Inflammatory macrophage treated with lipopolysaccharide for 1 hour (primary cell): ENCODE results near the gene LRP6.

Source experiments
- DNase-seq, 2 donors: peaks; one replicate each; pipeline ENCODE4 v3.0.0-alpha.2; 2020 to 2022

LRP6 gene

GRCh38 chr12:12210983-12211382, 55.9 kb downstream of the LRP6 start:
- no peak for DNase-seq

GRCh38 chr12:12210416-12210815, 56.4 kb downstream of the LRP6 start:
- DNase-seq, result no peak

- no peak for DNase-seq
Observed at GRCh38 chr12:12209675-12210074, 57.2 kb downstream of the LRP6 start.

GRCh38 chr12:12209043-12209442, 57.8 kb downstream of the LRP6 start:
- DNase-seq, result no peak

GRCh38 chr12:12207746-12208145, 59.1 kb downstream of the LRP6 start:
- DNase-seq, result no peak

GRCh38 chr12:12206776-12207388, 60.0 kb downstream of the LRP6 start:
- no peak for DNase-seq

- no peak for DNase-seq
Observed at GRCh38 chr12:12202747-12203146, 64.1 kb downstream of the LRP6 start.

GRCh38 chr12:12202105-12202504, 64.7 kb downstream of the LRP6 start:
- DNase-seq, result no peak

GRCh38 chr12:12201274-12201758, 65.5 kb downstream of the LRP6 start:
- DNase-seq, result no peak

- DNase-seq, result no peak
Observed at GRCh38 chr12:12200363-12200762, 66.5 kb downstream of the LRP6 start.

GRCh38 chr12:12198124-12198523, 68.7 kb downstream of the LRP6 start:
- no peak for DNase-seq

- DNase-seq, result no peak
Observed at GRCh38 chr12:12197128-12197527, 69.7 kb downstream of the LRP6 start.

- no peak for DNase-seq
Observed at GRCh38 chr12:12195516-12195915, 71.3 kb downstream of the LRP6 start.

- peak; percentile 44 to 53 for DNase-seq
Observed at GRCh38 chr12:12195081-12195480, 71.8 kb downstream of the LRP6 start.

GRCh38 chr12:12194206-12194605, 72.6 kb downstream of the LRP6 start:
- DNase-seq, result no peak

GRCh38 chr12:12191008-12191407, 75.8 kb downstream of the LRP6 start:
- no peak for DNase-seq

GRCh38 chr12:12190087-12190809, 76.6 kb downstream of the LRP6 start:
- no peak for DNase-seq

GRCh38 chr12:12185414-12185813, 81.4 kb downstream of the LRP6 start:
- DNase-seq, result no peak

- no peak for DNase-seq
Observed at GRCh38 chr12:12182703-12183365, 84.0 kb downstream of the LRP6 start.

GRCh38 chr12:12181511-12181910, 85.3 kb downstream of the LRP6 start:
- no peak for DNase-seq

- DNase-seq, result no peak
Observed at GRCh38 chr12:12180575-12180974, 86.3 kb downstream of the LRP6 start.

- DNase-seq, result no peak
Observed at GRCh38 chr12:12180136-12180535, 86.7 kb downstream of the LRP6 start.

GRCh38 chr12:12178559-12178958, 88.3 kb downstream of the LRP6 start:
- DNase-seq, result no peak

- DNase-seq, result no peak
Observed at GRCh38 chr12:12176402-12176801, 90.4 kb downstream of the LRP6 start.
